ENCODE measurements around the gene SPPL2C. TPM values are rescaled to one million over a fixed set of nuclear protein-coding genes. Genes with fewer than 3 reads are reported as not detected.
A peak's percentile ranks its signal among the peaks of the same experiment; 100 is the strongest.

The SPPL2C gene
- total RNA-seq, 1 donor from 2014 or later, result not detected

DNA sequence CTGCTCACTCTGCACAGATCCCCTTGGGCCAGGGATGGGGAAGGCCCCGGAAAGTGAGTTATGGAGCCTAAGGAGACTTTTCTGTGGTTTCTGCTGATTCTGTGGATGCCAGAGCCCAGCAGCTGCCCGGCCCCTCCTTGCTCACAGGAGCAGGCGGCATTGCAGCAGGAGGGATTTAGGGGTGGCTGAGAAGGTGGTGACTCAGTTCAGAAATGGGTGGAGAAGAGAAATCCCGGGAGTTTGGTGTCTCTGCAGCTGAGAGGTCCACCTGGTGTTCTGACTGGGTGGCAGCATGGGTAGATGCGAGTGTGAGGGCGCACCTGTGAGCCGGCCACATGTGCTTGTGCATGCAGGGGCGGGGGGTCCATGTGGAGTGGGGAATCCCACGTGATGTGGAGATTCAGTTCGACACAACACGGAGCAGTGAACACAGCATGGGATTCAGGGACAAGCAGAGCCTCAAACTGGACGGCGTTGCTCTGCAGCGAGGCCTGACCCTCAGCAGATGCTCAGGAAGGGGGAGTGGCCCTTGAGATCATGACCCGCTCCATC lies 16.0 kb upstream of the SPPL2C start:
- DNase-seq, result no peak

DNA sequence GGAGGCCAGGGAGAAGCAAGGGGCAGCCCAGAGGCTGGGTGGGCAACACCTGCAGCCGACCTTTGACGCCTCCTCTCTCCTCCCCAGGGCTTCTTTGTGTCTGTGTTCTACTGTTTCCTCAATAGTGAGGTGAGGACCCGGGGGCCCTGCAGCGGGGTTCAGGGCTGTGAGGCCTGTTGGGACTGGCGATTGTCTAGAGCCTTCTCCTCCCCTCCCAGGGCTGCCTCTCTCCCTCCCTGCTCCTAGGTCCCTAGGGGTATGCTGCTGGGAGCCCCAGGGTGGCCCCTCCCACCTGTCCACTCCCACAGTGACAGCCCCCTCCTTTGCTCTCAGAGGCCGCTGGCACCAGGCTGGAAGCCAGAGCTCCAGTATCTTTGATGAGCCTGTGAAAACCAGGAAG lies 10.8 kb upstream of the SPPL2C start:
- no peak for DNase-seq

DNA sequence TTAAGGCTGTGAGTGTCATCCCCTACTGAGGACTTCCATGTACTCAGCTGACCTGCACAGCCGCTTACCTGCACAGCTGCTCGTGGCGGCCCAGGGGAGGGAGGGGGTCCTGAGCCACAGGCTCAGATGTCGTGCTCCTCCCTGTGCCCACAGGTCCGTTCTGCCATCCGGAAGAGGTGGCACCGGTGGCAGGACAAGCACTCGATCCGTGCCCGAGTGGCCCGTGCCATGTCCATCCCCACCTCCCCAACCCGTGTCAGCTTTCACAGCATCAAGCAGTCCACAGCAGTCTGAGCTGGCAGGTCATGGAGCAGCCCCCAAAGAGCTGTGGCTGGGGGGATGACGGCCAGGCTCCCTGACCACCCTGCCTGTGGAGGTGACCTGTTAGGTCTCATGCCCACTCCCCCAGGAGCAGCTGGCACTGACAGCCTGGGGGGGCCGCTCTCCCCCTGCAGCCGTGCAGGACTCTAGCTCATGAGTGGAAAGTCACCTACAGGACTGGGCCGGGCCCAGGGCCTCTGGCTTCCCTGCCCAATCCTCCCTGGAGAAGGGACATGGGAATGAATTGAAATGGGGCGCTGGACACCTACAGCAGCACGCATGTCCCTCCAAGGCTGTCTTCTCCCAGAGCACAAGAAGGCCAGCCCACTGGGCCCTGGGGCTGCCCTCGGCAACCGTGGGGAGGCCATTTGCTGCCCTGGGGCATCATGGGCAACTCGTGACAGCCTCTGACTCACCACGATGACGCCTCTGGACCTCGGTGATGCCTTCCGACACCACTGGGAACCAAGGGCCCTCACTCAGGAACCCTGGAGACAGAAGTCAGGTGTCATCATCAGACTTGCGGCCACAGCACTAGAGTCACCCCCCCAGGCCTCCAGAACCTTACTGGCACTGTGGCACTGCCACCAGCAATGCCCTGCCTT lies 9.9 kb upstream of the SPPL2C start:
- DNase-seq, result no peak

DNA sequence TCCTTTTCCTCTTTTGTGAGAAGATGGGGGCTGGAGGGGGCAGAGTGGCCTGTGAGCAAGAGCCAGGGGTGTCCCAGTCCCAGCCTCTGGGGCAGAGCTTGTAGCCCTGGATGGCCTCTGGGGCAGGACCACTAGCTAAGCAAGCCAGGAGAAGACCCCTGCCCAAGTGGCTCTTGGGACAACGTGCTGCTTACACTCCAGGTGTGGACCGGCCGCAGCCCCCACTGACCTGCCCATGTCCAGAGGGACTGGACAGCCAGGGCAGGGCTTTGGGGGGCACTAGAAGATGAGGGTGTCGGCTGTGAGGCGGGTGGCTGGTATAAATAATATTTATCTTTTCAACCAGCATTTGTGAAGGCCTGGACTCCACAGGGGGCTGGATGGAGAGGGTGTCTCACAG lies 9.2 kb upstream of the SPPL2C start:
- no peak for DNase-seq

GRCh38 chr17:45836047-45837044 lies 8.3 kb upstream of the SPPL2C start:
- no peak for DNase-seq

DNA sequence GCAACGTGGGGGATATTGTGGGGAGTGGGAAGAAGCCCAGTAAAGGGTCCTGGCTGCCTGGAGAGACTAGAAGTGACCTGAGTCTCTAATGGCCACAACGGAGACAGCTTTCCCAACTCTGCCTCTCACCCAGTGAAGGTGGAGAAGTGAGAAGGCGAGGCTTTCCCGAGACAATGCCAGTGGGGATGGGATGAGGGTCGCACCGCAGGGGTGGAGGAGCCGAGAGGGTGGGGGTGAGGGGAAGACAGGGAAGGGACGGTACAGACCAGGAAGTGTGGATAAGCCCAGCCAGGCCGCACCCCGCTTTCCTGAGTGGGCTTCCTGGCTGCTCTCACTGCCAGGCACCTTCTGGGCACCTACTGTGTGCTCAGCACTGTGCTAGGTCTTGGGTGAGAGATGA lies 7.5 kb upstream of the SPPL2C start:
- no peak for DNase-seq

DNA sequence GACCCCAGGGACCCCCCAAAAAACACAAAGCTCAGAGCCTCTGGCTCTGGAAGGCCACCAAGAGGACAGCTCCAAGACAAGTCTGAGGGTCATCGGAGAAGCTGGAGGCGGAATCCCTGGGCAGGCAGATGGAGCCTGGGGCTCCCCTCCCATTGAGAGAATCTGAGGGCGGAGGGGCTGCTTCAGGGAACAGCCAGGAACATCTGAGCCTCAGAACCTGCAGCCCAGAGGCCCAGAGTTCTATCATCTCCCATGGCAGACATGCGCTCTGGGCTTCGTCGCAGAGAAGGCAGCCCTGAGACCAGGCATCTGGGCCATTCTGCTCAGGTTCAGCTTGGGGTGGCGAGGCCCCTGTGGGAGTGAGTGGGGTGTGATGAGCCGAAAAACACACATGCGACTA lies 7.1 kb upstream of the SPPL2C start:
- DNase-seq, result no peak

GRCh38 chr17:45838751-45839295 lies 5.9 kb upstream of the SPPL2C start:
- no peak for DNase-seq

GRCh38 chr17:45839442-45839841 lies 5.2 kb upstream of the SPPL2C start:
- no peak for DNase-seq

DNA sequence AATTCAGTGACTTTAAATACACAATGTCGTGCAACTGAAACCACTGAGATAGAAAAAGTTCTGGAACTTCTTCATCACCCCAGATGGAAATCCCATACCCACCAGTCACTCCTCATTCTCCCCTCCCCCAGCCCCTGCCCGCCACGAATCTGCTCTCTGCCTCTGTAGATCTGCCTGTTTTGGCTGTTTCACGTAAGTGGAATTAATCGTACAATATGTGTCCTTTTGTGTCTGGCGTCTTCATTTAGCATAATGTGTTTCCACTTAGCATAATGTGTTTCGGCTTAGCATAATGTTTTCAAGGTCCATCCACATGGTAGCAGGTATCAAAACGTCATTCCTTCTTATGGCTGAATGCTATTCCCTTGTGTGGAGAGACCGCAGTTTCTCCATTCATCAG lies 3.5 kb upstream of the SPPL2C start:
- no peak for DNase-seq

- DNase-seq, result peak; percentile 20
Measured at GRCh38 chr17:45841883-45842525, 2.7 kb upstream of the SPPL2C start.

- DNase-seq, result no peak
Measured at GRCh38 chr17:45843722-45844121, 959 bp upstream of the SPPL2C start.

- no peak for DNase-seq
Measured at GRCh38 chr17:45845376-45846185, 900 bp downstream of the SPPL2C start.

DNA sequence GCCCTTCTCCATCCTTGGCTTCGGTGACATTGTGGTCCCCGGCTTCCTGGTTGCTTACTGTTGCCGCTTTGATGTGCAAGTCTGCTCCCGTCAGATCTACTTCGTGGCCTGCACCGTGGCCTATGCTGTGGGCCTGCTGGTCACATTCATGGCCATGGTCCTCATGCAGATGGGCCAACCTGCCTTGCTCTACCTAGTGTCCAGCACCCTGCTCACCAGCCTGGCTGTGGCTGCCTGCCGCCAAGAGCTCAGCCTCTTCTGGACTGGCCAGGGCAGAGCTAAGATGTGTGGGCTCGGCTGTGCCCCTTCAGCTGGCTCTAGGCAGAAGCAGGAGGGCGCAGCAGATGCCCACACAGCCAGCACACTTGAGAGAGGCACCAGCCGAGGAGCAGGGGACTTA lies 1.5 kb downstream of the SPPL2C start:
- no peak for DNase-seq

GRCh38 chr17:45846646-45847045 lies 2.0 kb downstream of the SPPL2C start:
- no peak for DNase-seq

GRCh38 chr17:45847101-45847500 lies 2.4 kb downstream of the SPPL2C start:
- DNase-seq, result no peak

DNA sequence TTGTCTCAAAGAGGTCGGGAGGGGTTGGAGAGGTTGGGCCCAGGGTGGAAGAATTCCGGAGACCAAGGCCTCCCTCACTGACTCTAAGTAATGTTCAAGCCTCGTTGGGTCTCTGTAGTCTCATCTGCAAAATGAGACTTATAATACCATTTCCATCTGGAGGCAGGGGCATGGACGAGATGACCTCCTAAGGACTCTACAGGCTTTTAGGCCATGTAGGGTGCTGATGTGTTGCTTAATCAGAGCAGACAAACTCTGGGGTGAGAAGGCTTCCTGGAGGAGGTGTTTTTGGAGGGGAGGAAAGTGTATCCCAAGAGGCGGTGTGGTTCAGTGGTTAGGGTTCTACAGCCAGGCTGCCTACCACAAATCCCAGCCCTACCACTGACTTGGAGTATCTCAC lies 3.1 kb downstream of the SPPL2C start:
- no peak for DNase-seq

DNA sequence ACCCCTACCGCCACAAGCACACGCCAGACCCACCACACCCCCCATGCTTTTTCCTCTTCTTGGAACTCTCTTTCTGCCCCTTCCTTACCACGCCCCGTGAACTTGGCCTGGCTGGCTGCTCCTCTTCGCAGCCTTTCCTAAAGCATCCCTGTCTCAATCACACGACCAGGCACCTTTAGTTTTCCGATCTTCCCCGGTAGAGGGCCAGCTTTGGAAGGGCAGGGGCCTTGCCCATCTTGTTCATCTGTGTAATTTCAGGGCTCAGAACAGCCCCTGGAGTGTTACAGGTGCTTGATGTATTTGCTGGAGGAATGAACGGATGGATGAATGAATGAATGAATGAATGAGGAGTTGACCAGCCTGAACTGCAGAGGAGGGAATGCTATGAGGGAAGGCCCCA lies 3.7 kb downstream of the SPPL2C start:
- DNase-seq, result no peak

DNA sequence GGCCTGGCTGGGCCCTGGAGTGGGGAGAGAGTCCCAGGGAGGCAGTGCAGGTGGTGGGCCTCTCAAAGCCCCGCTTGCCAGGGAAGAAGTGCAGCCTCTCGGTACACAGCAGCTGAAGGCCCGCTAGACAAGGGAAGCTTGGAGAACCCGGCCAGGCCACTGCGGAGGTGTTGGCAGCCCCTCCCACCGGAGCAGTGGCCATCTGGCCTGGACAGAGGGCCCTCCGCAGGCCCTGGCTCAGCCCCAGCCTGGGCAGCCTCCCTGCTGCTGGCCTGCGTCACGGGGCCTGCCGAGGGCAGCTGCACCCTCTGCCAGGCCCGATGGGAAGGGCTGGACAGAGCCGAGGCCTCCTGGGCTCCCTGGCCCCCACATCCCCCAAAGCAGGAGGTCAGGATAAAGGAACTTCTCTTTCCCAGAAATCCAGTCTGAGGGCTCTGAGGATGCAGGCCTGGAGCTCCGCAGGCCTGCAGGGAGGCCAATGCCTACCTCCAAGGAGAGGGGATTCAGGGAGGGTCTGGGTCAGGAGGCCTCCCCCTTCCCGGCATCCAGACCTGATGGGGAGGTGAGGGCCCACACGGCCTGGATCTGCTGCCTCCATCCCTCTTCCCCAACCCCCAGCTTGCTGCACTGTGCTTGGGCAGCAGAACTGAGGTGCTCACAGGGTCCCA lies 4.3 kb downstream of the SPPL2C start:
- no peak for DNase-seq

- no peak for DNase-seq
Measured at GRCh38 chr17:45849536-45849990, 4.9 kb downstream of the SPPL2C start.
